Stomach (tissue), 9 donors: ENCODE results near the gene MOB3B. TPM values are rescaled to one million over a fixed set of nuclear protein-coding genes. Genes with fewer than 3 reads are reported as not detected.

ENCODE experiments used
- DNase-seq, 2 donors: peaks; one replicate each; pipeline versions ENCODE4 v3.0.0 to v3.0.0-alpha.2; 2013 to 2019
- H3K27ac ChIP-seq, 5 donors: fragments of 200-600 bp in 4 of 5; sonication (generic) in 4 of 5; one replicate each; pipeline ENCODE4 v1.5.1; 2013 to 2019; ENCODE audit warnings: mild to moderate bottlenecking in 1 of 5, moderate library complexity in 1 of 5
- H3K27me3 ChIP-seq, 3 donors: fragments of 200-600 bp; sonication (generic); one replicate each; pipeline ENCODE4 v1.5.1; 2017 to 2019; ENCODE audit warnings: mixed run types in 1 of 3
- H3K36me3 ChIP-seq, 4 donors: fragments of 200-600 bp; sonication (generic); 1 replicate in 3 of 4; 2 replicates in 1 of 4; pipeline ENCODE4 v1.5.1; 2016 to 2019
- H3K4me1 ChIP-seq, 4 donors: fragments of 200-600 bp; sonication (generic); one replicate each; pipeline ENCODE4 v1.5.1; 2016 to 2019
- H3K4me3 ChIP-seq, 4 donors: fragments of 200-600 bp; sonication (generic) in 3 of 4; one replicate each; pipeline ENCODE4 v1.5.1; 2016 to 2019; ENCODE audit warnings: mild to moderate bottlenecking in 1 of 4
- H3K9me3 ChIP-seq, 4 donors: fragments of 200-600 bp; sonication (generic); one replicate each; pipeline ENCODE4 v1.5.1; 2016 to 2019
- EP300 ChIP-seq: sonication (generic); formaldehyde crosslinking; IDR thresholded peaks from one replicate; pipeline ENCODE4 v1.6.1; 2017; ENCODE audit warnings: antibody characterized with exemption
- POLR2A ChIP-seq, 4 donors: fragments of 450-650 bp; IDR thresholded peaks; one replicate each; pipeline ENCODE4 v1.6.1; 2016; ENCODE audit warnings: antibody characterized with exemption in 4 of 4, control low read depth in 2 of 4, mild to moderate bottlenecking in 1 of 4, moderate library complexity in 1 of 4
- POLR2AphosphoS5 ChIP-seq, 3 donors: sonication (generic); formaldehyde crosslinking; IDR thresholded peaks; one replicate each; pipeline ENCODE4 v1.6.1; 2016; ENCODE audit warnings: antibody characterized with exemption in 3 of 3
- WGBS, 5 donors: extraction: QIAGEN DNeasy Blood & Tissue Kit in 3 of 5; methylation state at CpG; one replicate each; pipeline versions ENCODE4 v1.1.5 to v1.1.7; 2013 to 2018; 5-methylcytosine and 5-hydroxymethylcytosine counted together
- intact Hi-C: fragments of 100-400 bp; cut with DNase I; formaldehyde crosslinking; loops from one replicate; pipeline ENCODE4 v1.15.1; 2023; ENCODE audit warnings: low total_unique reads
- polyA plus RNA-seq, 3 donors: library from polyadenylated mRNA; stranded (reverse); fragments of 200-250 nt; gene quantifications; one replicate each; pipeline ENCODE4 v1.2.3, GENCODE V29; 2013
- total RNA-seq, 5 donors: library from RNA; depleted of rRNA; stranded (reverse); fragments of >200 nt; gene quantifications; one replicate each; pipeline versions ENCODE4 v1.1.0 to v1.2.3, GENCODE V29; 2014 to 2016
- TF ChIP-seq, protein P1 (sequence below), 7 experiments: fragments of 450-650 bp in 4 of 7; fragments of 200-600 bp in 3 of 7; sonication (generic) in 3 of 7; IDR thresholded peaks; one replicate each; pipeline ENCODE4 v1.5.1; 2016 to 2019; ENCODE audit warnings: antibody characterized with exemption in 7 of 7, control low read depth in 2 of 7, mild to moderate bottlenecking in 1 of 7
- donor health status: healthy with polysubstance abuse.
- donor health status: Bipolar disorder and iron deficiency.
- donor health status: healthy.

MOB3B gene
- total and polyA plus RNA-seq, 8 donors = 4.0 to 32.7 (median 9.7) TPM

DNA sequence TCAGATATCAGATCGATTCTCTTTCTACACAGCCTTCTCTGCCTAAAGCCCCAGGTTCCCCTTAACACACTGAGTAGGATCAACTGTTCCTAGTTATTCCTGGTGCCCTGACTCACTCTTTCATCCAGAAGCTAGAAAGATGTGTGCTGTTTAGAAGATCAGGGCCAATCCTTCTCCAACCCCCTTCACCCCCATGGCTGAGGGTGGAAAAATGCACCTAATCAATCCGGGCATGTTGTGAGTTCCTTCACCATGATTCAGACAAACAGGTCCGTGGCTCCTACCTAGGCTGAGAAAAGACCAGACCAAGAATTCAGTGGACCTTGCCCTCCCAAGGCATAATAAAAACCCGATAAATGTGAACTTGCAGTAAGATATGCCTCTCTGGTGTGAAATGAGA, 147.3 kb downstream of the MOB3B start:
- Histone ChIP-seq H3K4me3 (no peak overlapping the region), H3K27ac (peak overlapping the region in 4 of 5 donors; percentile 34 to 69 (median 47)), H3K4me1 (peaks cover 53 to 95% (median 78%) of the 10 kb centered on the region in 4 donors), H3K36me3 (no peaks in the 10 kb centered on the region), H3K27me3 (no peaks in the 10 kb centered on the region), H3K9me3 (no peaks in the 10 kb centered on the region)
- WGBS, 5 donors = 21 to 50% (median 38%) methylated on average over 4 of the region's 4 CpGs
- peak in 1 of 2 donors; percentile 75 for DNase-seq
- intact Hi-C loops = no loop called here
- peak in 1 of 3 donors; percentile 26 for TF ChIP-seq POLR2AphosphoS5 (IDR thresholded peaks at IDR 0.05)
- no peak for TF ChIP-seq EP300

DNA sequence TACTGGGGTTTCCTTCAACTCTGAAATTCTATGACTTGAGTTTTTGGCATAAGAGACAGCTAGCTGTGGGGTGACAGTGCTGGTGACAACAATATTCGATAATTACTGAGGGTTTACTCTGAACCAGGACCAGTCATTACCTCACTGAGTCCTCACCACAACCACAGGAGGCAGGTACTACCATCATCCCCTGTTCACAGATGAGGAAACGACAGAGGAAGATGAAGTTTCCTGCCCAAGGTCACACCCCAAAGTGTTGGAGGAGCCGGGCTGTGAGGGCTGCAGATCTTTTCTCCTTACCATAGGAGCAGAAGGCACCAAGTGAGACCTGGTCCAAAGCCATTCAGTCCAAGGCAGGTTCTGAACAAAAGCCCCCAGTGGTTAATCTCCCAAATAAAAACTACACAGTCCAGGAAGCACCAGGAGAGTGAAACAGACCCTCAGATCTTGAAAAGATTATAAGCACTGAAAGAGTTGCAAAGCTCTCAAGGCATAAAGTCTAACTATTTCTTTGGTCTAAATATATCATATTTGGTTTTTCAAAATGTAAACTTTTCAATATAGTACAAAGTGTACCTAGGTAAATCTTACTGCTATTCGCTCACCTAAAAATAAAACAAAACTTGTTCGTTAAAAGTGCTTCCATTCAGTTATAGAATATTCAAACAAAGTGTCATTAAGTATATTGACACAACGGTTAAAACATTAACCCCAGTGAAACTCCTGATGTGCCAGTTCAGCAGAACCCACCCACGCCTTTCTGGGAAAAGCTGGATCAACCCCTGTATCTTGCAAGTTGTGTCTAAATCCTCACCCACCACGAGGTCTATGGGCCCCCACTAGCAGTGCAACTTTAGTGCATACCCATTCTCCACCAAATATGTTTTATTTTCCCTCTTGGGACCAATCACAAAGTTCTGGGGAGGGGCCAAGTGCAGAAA, 150.0 kb downstream of the MOB3B start:
- no peaks in the 10 kb centered on the region for H3K27me3 ChIP-seq
- peaks cover 37 to 69% (median 54%) of the 10 kb centered on the region in 4 donors for H3K4me1 ChIP-seq
- H3K27ac ChIP-seq = peak overlapping the region; percentile 52 to 82 (median 72)
- no peaks in the 10 kb centered on the region for H3K36me3 ChIP-seq
- H3K4me3 ChIP-seq = no peak overlapping the region
- intact Hi-C loops = no loop called here
- DNase-seq = peak in 1 of 2 donors; percentile 78
- no peak for TF ChIP-seq POLR2AphosphoS5 (IDR thresholded peaks at IDR 0.05)
- TF ChIP-seq, protein P1, sequence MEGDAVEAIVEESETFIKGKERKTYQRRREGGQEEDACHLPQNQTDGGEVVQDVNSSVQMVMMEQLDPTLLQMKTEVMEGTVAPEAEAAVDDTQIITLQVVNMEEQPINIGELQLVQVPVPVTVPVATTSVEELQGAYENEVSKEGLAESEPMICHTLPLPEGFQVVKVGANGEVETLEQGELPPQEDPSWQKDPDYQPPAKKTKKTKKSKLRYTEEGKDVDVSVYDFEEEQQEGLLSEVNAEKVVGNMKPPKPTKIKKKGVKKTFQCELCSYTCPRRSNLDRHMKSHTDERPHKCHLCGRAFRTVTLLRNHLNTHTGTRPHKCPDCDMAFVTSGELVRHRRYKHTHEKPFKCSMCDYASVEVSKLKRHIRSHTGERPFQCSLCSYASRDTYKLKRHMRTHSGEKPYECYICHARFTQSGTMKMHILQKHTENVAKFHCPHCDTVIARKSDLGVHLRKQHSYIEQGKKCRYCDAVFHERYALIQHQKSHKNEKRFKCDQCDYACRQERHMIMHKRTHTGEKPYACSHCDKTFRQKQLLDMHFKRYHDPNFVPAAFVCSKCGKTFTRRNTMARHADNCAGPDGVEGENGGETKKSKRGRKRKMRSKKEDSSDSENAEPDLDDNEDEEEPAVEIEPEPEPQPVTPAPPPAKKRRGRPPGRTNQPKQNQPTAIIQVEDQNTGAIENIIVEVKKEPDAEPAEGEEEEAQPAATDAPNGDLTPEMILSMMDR (IDR thresholded peaks at IDR 0.05) = no peak
- TF ChIP-seq POLR2A (IDR thresholded peaks at IDR 0.05) = no peak
- no peak for TF ChIP-seq EP300
- 22 to 52% (median 42%) methylated on average over 8 of the region's 8 CpGs for WGBS, 5 donors
- H3K9me3 ChIP-seq = no peaks in the 10 kb centered on the region

DNA sequence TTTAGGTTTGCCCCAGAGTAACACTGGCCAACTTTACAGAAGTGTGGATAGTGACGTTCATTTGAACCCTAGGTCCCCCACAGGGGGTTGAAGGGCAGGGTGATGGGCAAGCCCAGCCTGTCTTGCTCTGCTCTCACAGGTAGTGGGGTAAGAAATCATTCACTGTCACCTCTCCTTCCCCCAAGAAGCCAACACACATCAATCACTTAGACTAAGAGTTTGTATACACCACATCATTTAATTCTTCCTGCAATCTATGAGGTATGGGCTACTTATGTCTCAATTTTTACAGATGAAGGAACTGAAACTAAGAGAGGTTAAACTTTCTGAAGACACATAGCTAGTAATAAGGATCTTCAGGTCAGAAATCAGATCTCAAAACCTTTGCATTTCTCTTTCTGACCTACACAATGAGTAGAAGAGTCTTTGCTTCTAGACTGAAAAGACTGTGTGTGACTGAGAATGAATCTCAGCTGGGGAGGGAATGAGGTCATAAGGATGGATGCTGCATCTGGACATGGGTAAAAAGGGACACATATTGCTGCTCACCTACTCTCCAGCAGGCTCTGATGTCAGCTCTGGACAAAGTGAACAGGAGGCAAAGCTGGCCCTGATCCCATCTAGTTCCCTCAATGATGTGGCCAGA, 151.7 kb downstream of the MOB3B start:
- Histone ChIP-seq H3K4me3 (no peak overlapping the region), H3K9me3 (no peaks in the 10 kb centered on the region), H3K36me3 (no peaks in the 10 kb centered on the region), H3K27ac (peak overlapping the region in 3 of 5 donors; percentile 52 to 74 (median 72)), H3K4me1 (peaks cover 30 to 59% (median 47%) of the 10 kb centered on the region in 4 donors), H3K27me3 (no peaks in the 10 kb centered on the region)
- DNase-seq = no peak
- TF ChIP-seq, protein P1 (IDR thresholded peaks at IDR 0.05) = no peak
- TF ChIP-seq POLR2AphosphoS5 (IDR thresholded peaks at IDR 0.05) (no peak), EP300 (no peak), POLR2A (IDR thresholded peaks at IDR 0.05) (no peak)
- intact Hi-C loops = no loop called here
- 55 to 71% (median 59%) methylated on average over 1 of the region's 1 CpG for WGBS, 5 donors

GRCh38 chr9:27377147-27377807, 152.3 kb downstream of the MOB3B start:
- DNase-seq = no peak
- Histone ChIP-seq H3K9me3 (no peaks in the 10 kb centered on the region), H3K4me1 (peaks cover 27 to 59% (median 49%) of the 10 kb centered on the region in 4 donors), H3K4me3 (no peak overlapping the region), H3K27ac (no peak overlapping the region), H3K27me3 (no peaks in the 10 kb centered on the region), H3K36me3 (no peaks in the 10 kb centered on the region)
- WGBS, 5 donors = 65 to 81% (median 79%) methylated on average over 8 of the region's 8 CpGs
- intact Hi-C loops = no loop called here
- no peak for TF ChIP-seq POLR2AphosphoS5 (IDR thresholded peaks at IDR 0.05)
- no peak for TF ChIP-seq POLR2A (IDR thresholded peaks at IDR 0.05)
- TF ChIP-seq, protein P1 (IDR thresholded peaks at IDR 0.05) = no peak
- TF ChIP-seq EP300 = no peak
